OCI-LY3 (cell line): Measurements from ENCODE around the gene CCDC24.

ENCODE experiments used
- CTCF ChIP-seq: fragments of 200-600, 300-600 bp; sonication (generic); IDR thresholded peaks from 2 replicates; pipeline ENCODE4 v1.5.1; 2014; ENCODE audit warnings: antibody characterized with exemption, low read length, low read depth
- EZH2phosphoT487 ChIP-seq: fragments of 200-600 bp; shearing (Covaris generic); IDR thresholded peaks from 2 replicates; pipeline ENCODE4 v1.6.1; 2018; ENCODE audit warnings: antibody characterized with exemption, mixed run types, low read depth

DNA sequence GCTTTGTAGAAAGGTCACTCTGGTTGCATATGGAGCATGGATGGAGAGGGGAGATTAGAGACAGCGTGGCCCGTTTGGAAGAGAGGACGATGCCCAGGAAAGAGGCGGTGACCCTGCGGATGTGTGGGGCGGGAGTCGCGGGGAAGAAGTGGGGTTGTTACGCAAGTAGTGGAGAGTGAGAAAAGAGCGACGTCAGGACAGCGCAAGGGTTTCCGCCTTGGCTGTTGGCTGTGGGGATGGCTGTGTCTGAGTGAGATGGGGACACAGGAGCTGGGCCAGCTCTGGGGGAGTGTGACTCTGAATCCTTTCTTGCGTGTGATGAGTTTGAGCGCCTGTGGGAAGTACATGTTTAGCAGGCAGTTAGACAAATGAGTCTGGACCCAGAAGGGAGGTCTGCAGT, 8.6 kb upstream of the CCDC24 start:
- TF ChIP-seq CTCF (no peak), EZH2phosphoT487 (no peak)
